ENCODE data around the gene SLC41A3. TPM values are rescaled to one million over a fixed set of nuclear protein-coding genes. Genes with fewer than 3 reads are reported as not detected.

Gene SLC41A3
- total and polyA plus RNA-seq, 10 of the 15 experiments (the other 5 are each of a cell fraction or from before 2014, with no cell fraction given): 8.3 to 29.5 (median 16.7) TPM

DNA sequence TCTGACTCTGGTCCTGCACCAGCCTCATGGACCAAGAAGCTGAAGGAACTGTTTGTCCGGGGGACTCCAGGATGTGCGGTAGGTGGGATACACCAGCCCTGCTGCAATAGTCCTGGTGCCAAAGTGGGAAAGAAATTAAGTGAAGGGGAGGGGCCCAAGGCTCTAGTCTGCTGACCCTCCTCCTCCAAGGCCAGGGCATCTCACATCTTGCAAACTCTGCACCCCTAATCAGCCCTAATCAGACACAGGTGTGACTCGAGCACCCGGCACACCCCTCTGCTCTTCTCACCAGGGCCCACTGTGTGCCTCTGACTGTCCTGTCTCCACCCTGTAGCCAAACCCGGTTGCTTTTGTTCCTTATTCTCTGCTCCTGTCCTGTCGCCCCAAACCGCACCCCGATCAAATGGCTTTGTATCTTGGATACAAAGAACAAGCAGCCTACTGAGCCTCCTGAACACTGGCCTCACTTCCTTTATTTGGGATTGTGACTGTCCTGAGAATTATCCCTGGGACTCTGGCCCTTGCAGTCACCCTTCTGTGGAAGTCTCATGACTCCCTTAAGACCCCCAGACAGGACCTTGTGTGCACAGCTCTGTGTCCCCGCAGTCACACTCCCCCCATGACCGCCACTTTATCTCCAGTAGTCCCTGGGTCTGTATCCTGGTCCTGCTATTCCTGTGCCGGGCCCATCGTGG is 26.7 kb upstream of the SLC41A3 start:
- Histone ChIP-seq H3K27me3 (replicated peaks in 1 of 2; ENCODE audit: control insufficient read depth in 2 of 2, insufficient read depth in 2 of 2, low read length in 1 of 2) (no peaks in the 10 kb centered on the region), H3K4me1 (ENCODE audit: control insufficient read depth, insufficient read depth, low read length) (no peaks in the 10 kb centered on the region), H3K36me3 (ENCODE audit: control insufficient read depth in 2 of 2, insufficient read depth in 2 of 2, low read length in 1 of 2) (no peaks in the 10 kb centered on the region), H2AFZ (ENCODE audit: control insufficient read depth, low read depth, low read length) (no peak overlapping the region), H4K20me1 (ENCODE audit: control insufficient read depth, insufficient read depth) (no peaks in the 10 kb centered on the region), H3K27ac (ENCODE audit: control insufficient read depth, insufficient read depth) (no peak overlapping the region), H3K9me3 (replicated peaks; ENCODE audit: control insufficient read depth, insufficient read depth, low read length) (no peaks in the 10 kb centered on the region), H3K9ac (ENCODE audit: control insufficient read depth, insufficient read depth, low read length) (no peak overlapping the region), H3K79me2 (ENCODE audit: control insufficient read depth, insufficient read depth, low read length) (no peaks in the 10 kb centered on the region), H3K4me3 (no peak overlapping the region), H3K4me2 (ENCODE audit: control insufficient read depth, insufficient read depth) (no peak overlapping the region)
- in situ Hi-C loops (cut with MboI): no loop called here
- ATAC-seq: no peak
- no peak for DNase-seq (ENCODE audit: low read depth, low spot score)
- intact Hi-C loops (cut with micrococcal nuclease; ENCODE audit: unreplicated experiment): no loop called here
- FAIRE-seq: no peak
- WGBS (ENCODE audit: insufficient coverage, insufficient replicate concordance, low lambda C conversion rate, missing lambda C conversion rate): 67% methylated on average over 12 of the region's 12 CpGs
- POLR2A ChIA-PET: no interaction called here
- no TSS peak for BruUV-seq (replicated peaks)
- SMC1A ChIA-PET (ENCODE audit: uncharacterized antibody, unreplicated experiment): no interaction called here
- TF ChIP-seq IKZF2 (IDR thresholded peaks at IDR 0.05) (no peak), ATF7 (IDR thresholded peaks at IDR 0.05; ENCODE audit: low read depth) (no peak), WRNIP1 (IDR thresholded peaks at IDR 0.05; ENCODE audit: borderline replicate concordance, low read depth, low read length) (no peak), RBBP5 (conservative IDR thresholded peaks at IDR 0.05) (no peak), FOXK2 (IDR thresholded peaks at IDR 0.05) (no peak)
- TF ChIP-seq, protein P1, sequence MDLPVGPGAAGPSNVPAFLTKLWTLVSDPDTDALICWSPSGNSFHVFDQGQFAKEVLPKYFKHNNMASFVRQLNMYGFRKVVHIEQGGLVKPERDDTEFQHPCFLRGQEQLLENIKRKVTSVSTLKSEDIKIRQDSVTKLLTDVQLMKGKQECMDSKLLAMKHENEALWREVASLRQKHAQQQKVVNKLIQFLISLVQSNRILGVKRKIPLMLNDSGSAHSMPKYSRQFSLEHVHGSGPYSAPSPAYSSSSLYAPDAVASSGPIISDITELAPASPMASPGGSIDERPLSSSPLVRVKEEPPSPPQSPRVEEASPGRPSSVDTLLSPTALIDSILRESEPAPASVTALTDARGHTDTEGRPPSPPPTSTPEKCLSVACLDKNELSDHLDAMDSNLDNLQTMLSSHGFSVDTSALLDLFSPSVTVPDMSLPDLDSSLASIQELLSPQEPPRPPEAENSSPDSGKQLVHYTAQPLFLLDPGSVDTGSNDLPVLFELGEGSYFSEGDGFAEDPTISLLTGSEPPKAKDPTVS (IDR thresholded peaks at IDR 0.05; ENCODE audit: low read depth, low read length): no peak
- RAD21 ChIA-PET (ENCODE audit: unreplicated experiment): no interaction called here
- CTCF ChIA-PET: no interaction called here

DNA sequence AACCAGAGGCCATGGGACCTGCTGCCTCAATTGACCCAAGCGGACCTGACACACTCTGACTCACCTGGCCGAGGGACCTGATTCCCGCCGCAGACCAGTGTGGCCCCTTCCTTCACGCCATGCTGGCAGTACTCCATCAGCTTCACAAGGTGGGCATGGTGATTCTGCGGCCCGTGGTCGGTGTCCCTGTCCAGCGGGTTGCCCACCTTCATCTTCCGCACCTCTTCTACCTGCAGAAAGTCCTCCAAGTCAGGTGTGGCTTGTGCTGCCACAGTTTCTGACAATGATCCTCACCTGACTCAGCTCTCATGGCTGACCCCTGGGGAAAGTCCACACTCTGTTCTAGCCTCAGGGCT is 25.9 kb upstream of the SLC41A3 start:
- ChIA-PET SMC1A (ENCODE audit: uncharacterized antibody, unreplicated experiment) (no interaction called here), RAD21 (ENCODE audit: unreplicated experiment) (no interaction called here), POLR2A (no interaction called here), CTCF (no interaction called here)
- intact Hi-C loops (cut with micrococcal nuclease; ENCODE audit: unreplicated experiment): no loop called here
- H2AFZ ChIP-seq (ENCODE audit: control insufficient read depth, low read depth, low read length): no peak overlapping the region
- H3K36me3 ChIP-seq (ENCODE audit: control insufficient read depth in 2 of 2, insufficient read depth in 2 of 2, low read length in 1 of 2): no peaks in the 10 kb centered on the region
- H3K27ac ChIP-seq (ENCODE audit: control insufficient read depth, insufficient read depth): no peak overlapping the region
- no peaks in the 10 kb centered on the region for H3K4me1 ChIP-seq (ENCODE audit: control insufficient read depth, insufficient read depth, low read length)
- H4K20me1 ChIP-seq (ENCODE audit: control insufficient read depth, insufficient read depth): no peaks in the 10 kb centered on the region
- no peaks in the 10 kb centered on the region for H3K9me3 ChIP-seq (replicated peaks; ENCODE audit: control insufficient read depth, insufficient read depth, low read length)
- ATAC-seq: no peak
- no peaks in the 10 kb centered on the region for H3K27me3 ChIP-seq (replicated peaks in 1 of 2; ENCODE audit: control insufficient read depth in 2 of 2, insufficient read depth in 2 of 2, low read length in 1 of 2)
- no peak for DNase-seq (ENCODE audit: low read depth, low spot score)
- 60% methylated on average over 10 of the region's 10 CpGs for WGBS (ENCODE audit: insufficient coverage, insufficient replicate concordance, low lambda C conversion rate, missing lambda C conversion rate)
- in situ Hi-C loops (cut with MboI): no loop called here
- H3K4me3 ChIP-seq: no peak overlapping the region
- no peaks in the 10 kb centered on the region for H3K79me2 ChIP-seq (ENCODE audit: control insufficient read depth, insufficient read depth, low read length)
- BruUV-seq (replicated peaks): no TSS peak
- H3K9ac ChIP-seq (ENCODE audit: control insufficient read depth, insufficient read depth, low read length): no peak overlapping the region
- no peak for FAIRE-seq
- no peak overlapping the region for H3K4me2 ChIP-seq (ENCODE audit: control insufficient read depth, insufficient read depth)
- TF ChIP-seq HCFC1 (IDR thresholded peaks at IDR 0.05; ENCODE audit: low read length) (no peak), BRCA1 (IDR thresholded peaks at IDR 0.05; ENCODE audit: low read depth, low read length) (no peak), CBFB (IDR thresholded peaks at IDR 0.05; ENCODE audit: low read depth) (no peak)
- TF ChIP-seq, protein P2, sequence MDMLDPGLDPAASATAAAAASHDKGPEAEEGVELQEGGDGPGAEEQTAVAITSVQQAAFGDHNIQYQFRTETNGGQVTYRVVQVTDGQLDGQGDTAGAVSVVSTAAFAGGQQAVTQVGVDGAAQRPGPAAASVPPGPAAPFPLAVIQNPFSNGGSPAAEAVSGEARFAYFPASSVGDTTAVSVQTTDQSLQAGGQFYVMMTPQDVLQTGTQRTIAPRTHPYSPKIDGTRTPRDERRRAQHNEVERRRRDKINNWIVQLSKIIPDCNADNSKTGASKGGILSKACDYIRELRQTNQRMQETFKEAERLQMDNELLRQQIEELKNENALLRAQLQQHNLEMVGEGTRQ (IDR thresholded peaks at IDR 0.05; ENCODE audit: borderline replicate concordance, low read depth, low read length): no peak
- TF ChIP-seq, protein P3, sequence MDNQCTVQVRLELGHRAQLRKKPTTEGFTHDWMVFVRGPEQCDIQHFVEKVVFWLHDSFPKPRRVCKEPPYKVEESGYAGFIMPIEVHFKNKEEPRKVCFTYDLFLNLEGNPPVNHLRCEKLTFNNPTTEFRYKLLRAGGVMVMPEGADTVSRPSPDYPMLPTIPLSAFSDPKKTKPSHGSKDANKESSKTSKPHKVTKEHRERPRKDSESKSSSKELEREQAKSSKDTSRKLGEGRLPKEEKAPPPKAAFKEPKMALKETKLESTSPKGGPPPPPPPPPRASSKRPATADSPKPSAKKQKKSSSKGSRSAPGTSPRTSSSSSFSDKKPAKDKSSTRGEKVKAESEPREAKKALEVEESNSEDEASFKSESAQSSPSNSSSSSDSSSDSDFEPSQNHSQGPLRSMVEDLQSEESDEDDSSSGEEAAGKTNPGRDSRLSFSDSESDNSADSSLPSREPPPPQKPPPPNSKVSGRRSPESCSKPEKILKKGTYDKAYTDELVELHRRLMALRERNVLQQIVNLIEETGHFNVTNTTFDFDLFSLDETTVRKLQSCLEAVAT (IDR thresholded peaks at IDR 0.05): no peak
